ENCODE measurements around the gene GATA3. TPM values are rescaled to one million over a fixed set of nuclear protein-coding genes. Genes with fewer than 3 reads are reported as not detected.

GATA3 gene
- total RNA-seq, 1 experiment from 2014 or later, result 0.12 TPM

DNA sequence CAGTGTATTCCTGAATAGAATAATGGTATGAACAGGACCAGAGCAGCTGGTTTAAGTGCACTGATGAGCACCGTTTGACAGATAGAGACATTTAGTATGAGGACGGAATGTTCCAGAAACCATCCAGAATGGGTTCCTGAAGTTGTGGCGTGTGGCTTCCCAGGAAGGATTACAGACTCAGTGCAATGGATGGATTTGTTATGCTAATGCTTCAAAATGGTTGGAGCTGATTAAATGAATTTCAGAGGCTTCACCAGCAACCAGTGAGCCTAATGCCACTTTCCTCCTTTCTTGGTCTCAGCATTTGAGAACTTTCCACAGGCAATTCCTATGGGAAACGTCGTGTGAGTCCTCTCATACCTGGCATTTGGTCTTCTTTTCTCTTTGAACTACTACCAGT is 9.9 kb downstream of the GATA3 start:
- DNase-seq (ENCODE audit: low spot score), result no peak

DNA sequence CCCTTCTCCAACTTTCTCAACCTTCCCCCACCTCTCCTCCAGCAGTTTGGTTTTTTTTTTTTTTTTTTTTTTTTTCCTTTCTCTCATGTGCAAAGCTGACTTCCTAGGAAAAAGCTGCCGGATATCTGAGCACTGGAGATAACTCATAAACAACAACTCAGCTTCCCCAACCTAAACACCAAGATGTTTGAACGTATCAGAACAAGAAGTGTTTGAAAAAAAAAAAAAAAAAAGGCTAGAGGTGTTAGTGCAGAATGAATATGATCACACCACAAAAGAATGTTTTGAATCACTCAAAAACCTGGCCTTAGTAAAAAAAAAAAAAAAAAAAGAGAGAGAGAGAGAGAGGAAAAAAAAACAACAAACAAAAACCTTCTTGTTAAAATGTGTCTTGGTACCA is 11.2 kb downstream of the GATA3 start:
- peak; percentile 55 for DNase-seq (ENCODE audit: low spot score)

- DNase-seq (ENCODE audit: low spot score), result no peak
Observed at GRCh38 chr10:8066124-8066523, 11.6 kb downstream of the GATA3 start.

DNA sequence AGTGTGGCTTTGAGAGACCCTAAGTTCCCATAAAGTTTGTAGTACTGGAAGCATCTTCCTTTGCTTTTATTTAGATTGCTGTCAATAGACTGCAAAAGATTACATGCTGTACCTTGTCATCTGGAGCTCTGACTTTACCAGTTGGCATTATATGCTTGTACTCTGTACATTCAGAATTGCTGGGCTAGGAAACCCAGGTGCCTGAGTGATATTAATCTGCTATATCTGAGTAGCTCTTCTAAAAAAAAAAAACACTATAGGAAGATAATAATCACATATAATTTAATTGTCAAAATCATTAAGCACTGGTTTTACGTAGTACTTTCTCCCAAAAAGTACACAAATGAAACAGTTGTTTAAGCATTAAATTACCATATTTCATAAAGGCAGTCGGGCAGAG is 12.3 kb downstream of the GATA3 start:
- no peak for DNase-seq (ENCODE audit: low spot score)

DNA sequence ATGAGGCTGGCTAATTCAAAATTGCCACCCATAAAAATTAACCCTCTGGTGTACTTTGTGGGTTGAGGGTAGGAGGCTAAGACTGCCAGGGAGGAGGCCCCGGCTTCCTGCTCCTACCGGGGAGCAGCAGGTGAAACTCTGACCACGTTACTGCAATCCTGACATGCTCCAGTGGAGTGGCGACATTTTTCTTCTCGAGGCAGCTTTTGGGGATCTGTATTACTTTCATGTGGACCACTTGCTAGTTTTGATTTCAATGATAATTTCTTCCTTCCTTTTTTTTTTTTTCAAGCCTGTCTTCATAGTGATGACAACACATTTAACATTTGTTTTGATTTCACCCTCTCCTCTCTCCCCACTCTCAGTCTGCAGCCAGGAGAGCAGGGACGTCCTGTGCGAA is 14.6 kb downstream of the GATA3 start:
- DNase-seq (ENCODE audit: low spot score), result no peak

- no peak for DNase-seq (ENCODE audit: low spot score)
Observed at GRCh38 chr10:8069627-8070026, 15.1 kb downstream of the GATA3 start.

DNA sequence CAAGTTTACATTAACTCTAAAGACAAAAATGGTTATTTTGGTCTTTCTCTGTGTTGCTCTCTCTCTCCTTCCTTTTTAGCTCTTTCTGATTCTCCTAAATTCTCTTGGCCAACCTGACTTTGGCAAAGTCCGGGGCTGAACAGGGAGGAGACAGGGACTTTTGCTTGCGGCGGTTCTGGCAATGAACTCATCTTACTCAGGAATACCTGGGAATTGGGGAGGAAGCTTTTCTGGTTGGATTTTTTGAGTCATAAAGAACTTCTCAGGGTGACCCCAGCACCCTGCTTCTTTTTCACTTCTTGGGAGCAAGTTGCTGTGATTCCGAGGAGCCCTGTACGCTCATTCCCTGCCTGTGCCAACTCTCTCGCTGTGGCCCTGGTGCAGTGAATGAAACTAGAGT is 16.0 kb downstream of the GATA3 start:
- DNase-seq (ENCODE audit: low spot score), result no peak

DNA sequence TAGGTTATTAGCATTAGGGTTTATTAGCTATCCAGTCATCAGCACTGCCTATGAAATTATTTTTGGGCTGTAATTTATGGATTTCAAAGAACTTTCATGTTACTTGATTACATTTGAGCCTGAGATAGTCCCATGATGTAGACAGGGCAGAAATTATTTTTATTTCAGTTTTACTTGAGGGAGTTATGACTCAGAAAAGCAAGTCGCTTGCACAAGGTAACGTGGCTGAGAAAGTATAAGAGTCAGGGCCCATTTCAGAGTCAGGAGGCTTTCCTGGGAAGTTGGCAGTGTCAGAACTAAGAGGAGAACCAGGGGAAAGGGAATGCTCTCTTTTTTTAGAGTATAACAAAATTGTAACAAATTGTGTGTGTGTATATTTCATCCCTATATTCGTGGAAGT is 16.5 kb downstream of the GATA3 start:
- DNase-seq (ENCODE audit: low spot score), result no peak

DNA sequence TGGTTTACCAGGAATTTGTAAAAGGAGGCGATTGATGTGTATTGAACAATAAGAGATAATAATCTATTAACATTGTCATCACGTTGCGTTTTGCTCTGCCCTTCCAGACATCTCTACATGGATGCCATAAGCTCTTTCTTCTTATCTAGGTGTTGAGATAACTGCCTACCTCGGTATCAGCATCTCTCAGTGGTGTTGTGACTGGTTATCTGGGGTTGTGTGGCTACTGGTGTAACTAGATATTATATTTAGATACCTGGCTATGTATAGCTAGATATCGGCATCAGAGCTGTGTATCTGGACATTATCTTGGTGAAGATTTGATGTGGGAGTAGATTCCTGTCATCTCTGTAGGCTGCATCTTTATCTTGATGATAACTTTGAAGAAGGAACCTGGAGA is 17.2 kb downstream of the GATA3 start:
- no peak for DNase-seq (ENCODE audit: low spot score)

DNA sequence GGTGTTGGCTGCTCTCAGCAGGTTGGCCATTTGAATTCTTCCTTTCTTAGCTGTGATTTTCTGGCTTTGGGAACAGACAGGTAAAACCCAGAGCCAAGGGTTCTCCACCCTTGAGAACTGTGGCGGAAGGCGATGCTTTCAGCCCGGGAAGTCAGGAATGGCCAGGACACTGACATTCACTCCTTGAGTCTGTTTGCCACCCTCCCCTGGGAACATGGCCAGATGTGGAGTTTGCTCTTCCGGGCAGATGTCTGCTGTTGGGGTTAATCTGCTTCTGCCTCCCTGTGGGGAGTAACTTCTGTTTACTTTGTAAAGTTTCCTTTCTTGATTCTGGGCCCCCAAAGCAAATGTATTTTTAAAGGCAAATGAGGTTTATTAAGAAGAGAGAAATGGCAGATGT is 17.7 kb downstream of the GATA3 start:
- DNase-seq (ENCODE audit: low spot score), result no peak

DNA sequence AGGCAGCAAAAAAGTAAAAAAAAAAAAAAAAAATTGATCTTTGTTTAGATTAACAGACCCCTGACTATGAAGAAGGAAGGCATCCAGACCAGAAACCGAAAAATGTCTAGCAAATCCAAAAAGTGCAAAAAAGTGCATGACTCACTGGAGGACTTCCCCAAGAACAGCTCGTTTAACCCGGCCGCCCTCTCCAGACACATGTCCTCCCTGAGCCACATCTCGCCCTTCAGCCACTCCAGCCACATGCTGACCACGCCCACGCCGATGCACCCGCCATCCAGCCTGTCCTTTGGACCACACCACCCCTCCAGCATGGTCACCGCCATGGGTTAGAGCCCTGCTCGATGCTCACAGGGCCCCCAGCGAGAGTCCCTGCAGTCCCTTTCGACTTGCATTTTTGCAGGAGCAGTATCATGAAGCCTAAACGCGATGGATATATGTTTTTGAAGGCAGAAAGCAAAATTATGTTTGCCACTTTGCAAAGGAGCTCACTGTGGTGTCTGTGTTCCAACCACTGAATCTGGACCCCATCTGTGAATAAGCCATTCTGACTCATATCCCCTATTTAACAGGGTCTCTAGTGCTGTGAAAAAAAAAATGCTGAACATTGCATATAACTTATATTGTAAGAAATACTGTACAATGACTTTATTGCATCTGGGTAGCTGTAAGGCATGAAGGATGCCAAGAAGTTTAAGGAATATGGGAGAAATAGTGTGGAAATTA is 19.4 kb downstream of the GATA3 start:
- no peak for DNase-seq (ENCODE audit: low spot score)

GRCh38 chr10:8074881-8075280 is 20.4 kb downstream of the GATA3 start:
- no peak for DNase-seq (ENCODE audit: low spot score)

DNA sequence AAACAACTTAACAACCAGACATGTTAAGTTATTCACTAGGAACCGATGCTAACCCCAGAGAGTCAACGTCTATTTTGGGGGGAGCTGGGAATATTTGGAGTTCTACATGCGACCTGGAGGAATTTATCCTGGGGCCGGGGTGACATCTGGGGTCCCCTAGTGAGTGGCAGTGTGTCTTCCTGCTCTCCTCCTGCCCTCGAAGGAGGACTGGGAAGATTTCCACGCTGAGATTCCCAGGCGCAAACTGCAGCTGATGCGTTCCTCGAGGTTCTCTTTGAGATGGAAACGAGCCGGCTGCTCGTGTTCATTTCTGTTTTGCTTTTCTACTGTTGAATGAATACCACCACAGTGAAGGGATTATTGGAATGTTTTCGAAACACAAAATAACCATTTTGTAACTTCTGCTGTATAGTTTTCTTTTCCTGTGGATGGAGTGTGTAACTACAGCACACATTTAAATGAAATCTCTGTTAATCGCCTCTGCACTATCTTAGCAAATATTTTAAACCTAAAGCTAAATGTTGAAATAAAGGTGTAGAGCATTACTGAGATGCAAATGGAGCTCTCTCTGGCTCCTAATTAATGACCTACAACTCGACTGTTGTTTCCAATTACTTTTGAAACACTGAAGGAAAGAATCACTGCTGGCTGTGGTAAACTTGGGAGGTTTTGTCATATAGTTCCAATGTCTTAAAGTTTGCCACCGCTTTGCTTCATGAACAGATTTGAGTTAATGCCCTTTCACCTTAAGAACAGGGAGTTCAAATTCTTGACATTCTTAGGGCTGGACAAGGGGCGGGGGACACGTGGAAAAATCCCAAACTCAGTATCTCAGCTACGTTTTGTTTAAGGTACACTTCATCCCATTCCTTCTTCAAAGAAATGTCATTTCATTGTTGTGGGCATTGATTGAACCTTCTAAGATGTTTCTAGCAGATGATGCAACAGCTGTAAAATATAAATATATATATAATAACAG is 21.1 kb downstream of the GATA3 start:
- DNase-seq (ENCODE audit: low spot score), result no peak

GRCh38 chr10:8076933-8077332 is 22.4 kb downstream of the GATA3 start:
- no peak for DNase-seq (ENCODE audit: low spot score)

DNA sequence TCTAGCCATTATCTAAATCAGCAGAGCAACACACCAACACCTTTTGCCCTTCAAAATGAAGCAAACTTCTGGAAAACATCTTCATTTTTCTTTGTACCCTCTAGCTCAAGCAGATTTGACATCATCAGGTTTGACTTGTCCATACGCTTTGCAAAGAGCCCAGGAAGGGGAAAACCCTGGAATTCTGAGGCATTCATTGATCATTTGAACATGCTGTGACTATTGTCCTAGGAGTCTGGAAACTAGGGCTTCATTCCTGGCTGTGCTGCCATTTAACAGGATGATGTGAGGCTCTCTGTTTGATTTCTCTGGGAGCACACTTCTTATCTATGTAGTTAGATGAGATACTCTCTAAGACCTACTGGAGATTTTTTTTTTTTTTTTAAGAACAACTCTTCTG is 23.5 kb downstream of the GATA3 start:
- DNase-seq (ENCODE audit: low spot score), result no peak

DNA sequence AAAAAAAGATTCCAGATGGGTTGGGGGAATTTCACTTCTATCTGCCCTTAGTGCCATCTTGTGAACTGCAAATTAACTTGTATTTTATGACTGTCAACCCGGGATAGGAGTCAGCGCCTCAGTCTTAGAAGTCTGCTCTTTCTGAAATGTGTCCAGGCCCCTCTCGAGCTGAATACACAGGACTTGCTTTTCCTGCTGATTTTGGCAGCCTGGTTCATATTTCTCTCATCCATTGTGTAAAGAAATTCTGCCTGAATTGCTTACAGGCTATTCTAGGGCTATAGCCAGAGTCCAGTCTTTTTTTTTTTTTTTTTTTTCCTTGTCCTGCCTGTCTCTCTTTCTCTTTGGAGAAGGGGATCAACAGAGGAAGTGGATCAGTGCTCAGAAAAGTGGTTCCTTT is 24.6 kb downstream of the GATA3 start:
- DNase-seq (ENCODE audit: low spot score), result no peak

- DNase-seq (ENCODE audit: low spot score), result no peak
Observed at GRCh38 chr10:8084799-8085198, 30.3 kb downstream of the GATA3 start.

GRCh38 chr10:8085251-8085650 is 30.8 kb downstream of the GATA3 start:
- no peak for DNase-seq (ENCODE audit: low spot score)

DNA sequence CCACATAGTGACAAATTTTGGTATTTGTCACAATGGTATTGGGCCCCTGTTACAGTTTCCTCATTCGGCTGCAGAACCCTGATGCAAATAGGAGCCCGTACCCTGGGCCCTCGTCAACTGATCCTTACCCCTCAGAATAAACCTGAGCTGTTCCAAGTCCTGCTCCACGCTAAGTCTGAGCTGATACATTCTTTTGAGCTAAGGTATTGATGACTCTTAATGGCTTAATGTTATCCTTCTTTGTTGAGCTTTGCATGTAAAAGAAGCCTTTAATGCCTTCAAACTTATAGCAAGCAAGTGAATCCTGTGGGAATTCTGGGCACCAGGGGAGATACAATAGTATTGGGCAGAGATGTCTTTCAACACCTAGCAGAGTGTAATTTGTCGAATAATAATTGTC is 31.8 kb downstream of the GATA3 start:
- DNase-seq (ENCODE audit: low spot score), result no peak

GRCh38 chr10:8088504-8088903 is 34.0 kb downstream of the GATA3 start:
- no peak for DNase-seq (ENCODE audit: low spot score)

DNA sequence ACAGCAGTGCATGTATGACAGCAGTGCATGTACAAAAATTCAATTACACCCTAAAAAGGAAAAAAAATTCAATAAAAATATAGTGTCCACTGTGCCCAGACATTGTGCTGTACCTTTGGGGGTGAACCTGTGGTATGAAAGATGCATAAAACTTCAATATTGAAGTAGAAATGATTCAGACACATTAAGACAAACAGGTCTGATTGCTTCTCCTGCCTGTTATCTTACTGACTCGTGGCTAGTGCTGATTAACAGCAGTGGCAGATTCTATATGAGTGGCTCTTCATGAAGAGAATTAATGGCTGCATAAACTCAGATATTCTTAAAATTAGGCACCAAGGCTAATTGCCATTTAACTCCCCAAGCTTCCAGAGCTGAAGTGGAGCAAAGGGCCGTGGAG is 37.9 kb downstream of the GATA3 start:
- DNase-seq (ENCODE audit: low spot score), result no peak

- no peak for DNase-seq (ENCODE audit: low spot score)
Observed at GRCh38 chr10:8095959-8096358, 41.5 kb downstream of the GATA3 start.

GRCh38 chr10:8096931-8097330 is 42.4 kb downstream of the GATA3 start:
- DNase-seq (ENCODE audit: low spot score), result no peak

Measured in A172 (cell line).